Measurements from ENCODE around the gene OTUD7B.
"Not testable (repeated sequence)": the region's sequence is repeated elsewhere in the genome, so short reads cannot be mapped to it uniquely, and the experiment has no call there.

OTUD7B gene

GRCh38 chr1:150053926-150054325 lies 43.4 kb upstream of the OTUD7B start:
- H3K4me1 ChIP-seq (ENCODE audit: low read length): peaks cover 12% of the 10 kb centered on the region
- no peak overlapping the region for H3K4me2 ChIP-seq (ENCODE audit: low read depth, low read length)
- no peaks in the 10 kb centered on the region for H3F3A ChIP-seq (ENCODE audit: insufficient read depth, low read length)
- no peak for DNase-seq
- H3K9me2 ChIP-seq (replicated peaks; ENCODE audit: insufficient read depth, low read length): no peaks in the 10 kb centered on the region
- no peak overlapping the region for H2AFZ ChIP-seq (ENCODE audit: low read length)
- no peaks in the 10 kb centered on the region for H3K36me3 ChIP-seq (replicated peaks; ENCODE audit: insufficient read depth, low read length)
- H3K9me3 ChIP-seq (replicated peaks; ENCODE audit: insufficient read depth, low read length): no peaks in the 10 kb centered on the region
- no peaks in the 10 kb centered on the region for H4K20me1 ChIP-seq (ENCODE audit: insufficient read depth, low read length)
- TF ChIP-seq CTCF (IDR thresholded peaks at IDR 0.05; ENCODE audit: low read length) (no peak), EZH2 (optimal IDR thresholded peaks at IDR 0.05; ENCODE audit: low read depth, low read length) (no peak), EZH2phosphoT487 (IDR thresholded peaks at IDR 0.05; ENCODE audit: low read length) (no peak)
- no peak overlapping the region for H3K4me3 ChIP-seq (ENCODE audit: low read length)
- H3K79me2 ChIP-seq (ENCODE audit: low read length): no peaks in the 10 kb centered on the region
- H3K9ac ChIP-seq (ENCODE audit: low read length): no peak overlapping the region
- no peak overlapping the region for H3K27ac ChIP-seq (ENCODE audit: low read length)
- H3K27me3 ChIP-seq (replicated peaks; ENCODE audit: insufficient read depth, low read length): no peaks in the 10 kb centered on the region

GRCh38 chr1:150051905-150052412 lies 41.4 kb upstream of the OTUD7B start:
- H3F3A ChIP-seq (ENCODE audit: insufficient read depth, low read length); H3K9me2 ChIP-seq (replicated peaks; ENCODE audit: insufficient read depth, low read length); H3K27me3 ChIP-seq (replicated peaks; ENCODE audit: insufficient read depth, low read length); H3K36me3 ChIP-seq (replicated peaks; ENCODE audit: insufficient read depth, low read length); H3K79me2 ChIP-seq (ENCODE audit: low read length); H4K20me1 ChIP-seq (ENCODE audit: insufficient read depth, low read length); H3K9me3 ChIP-seq (replicated peaks; ENCODE audit: insufficient read depth, low read length); H3K27ac ChIP-seq (ENCODE audit: low read length); H3K9ac ChIP-seq (ENCODE audit: low read length): not testable (repeated sequence)
- peaks cover 12% of the 10 kb centered on the region for H3K4me1 ChIP-seq (ENCODE audit: low read length)
- peak overlapping the region; percentile 24; the same call in 1 of the 2 replicates for H3K4me2 ChIP-seq (ENCODE audit: low read depth, low read length)
- 0 out of 2 replicates have a peak overlapping the region, but pooled peaks have one; percentile 2 for H3K4me3 ChIP-seq (ENCODE audit: low read length)
- DNase-seq: peak; percentile 40
- peak overlapping the region; percentile 9 for H2AFZ ChIP-seq (ENCODE audit: low read length)

- Histone ChIP-seq H2AFZ (ENCODE audit: low read length) (no peak overlapping the region), H3K4me2 (ENCODE audit: low read depth, low read length) (no peak overlapping the region)
These were observed 40.5 kb upstream of the OTUD7B start for GRCh38 chr1:150051089-150051373.

More at GRCh38 chr1:150051089-150051373, 40.5 kb upstream of the OTUD7B start:
- DNase-seq: no peak
- H3K9me3 ChIP-seq (replicated peaks; ENCODE audit: insufficient read depth, low read length): no peaks in the 10 kb centered on the region
- H3K9me2 ChIP-seq (replicated peaks; ENCODE audit: insufficient read depth, low read length): no peaks in the 10 kb centered on the region
- H3K27ac ChIP-seq (ENCODE audit: low read length): no peak overlapping the region
- H3K4me3 ChIP-seq (ENCODE audit: low read length): no peak overlapping the region
- H3K36me3 ChIP-seq (replicated peaks; ENCODE audit: insufficient read depth, low read length): no peaks in the 10 kb centered on the region
- H3K4me1 ChIP-seq (ENCODE audit: low read length): peaks cover 12% of the 10 kb centered on the region
- H3K79me2 ChIP-seq (ENCODE audit: low read length): no peaks in the 10 kb centered on the region
- TF ChIP-seq EZH2phosphoT487 (IDR thresholded peaks at IDR 0.05; ENCODE audit: low read length) (no peak), CTCF (IDR thresholded peaks at IDR 0.05; ENCODE audit: low read length) (no peak), EZH2 (optimal IDR thresholded peaks at IDR 0.05; ENCODE audit: low read depth, low read length) (no peak)
- no peaks in the 10 kb centered on the region for H3F3A ChIP-seq (ENCODE audit: insufficient read depth, low read length)
- H3K27me3 ChIP-seq (replicated peaks; ENCODE audit: insufficient read depth, low read length): no peaks in the 10 kb centered on the region
- no peaks in the 10 kb centered on the region for H4K20me1 ChIP-seq (ENCODE audit: insufficient read depth, low read length)
- H3K9ac ChIP-seq (ENCODE audit: low read length): no peak overlapping the region
